Activated CD4-positive, alpha-beta T cell treated with anti-CD3 and anti-CD28 coated beads, Interleukin-2, amount 10 ng/mL, durations not matched to agents 24 days and 14 days (primary cell): ENCODE data around the gene FBXL13. TPM values are rescaled to one million over a fixed set of nuclear protein-coding genes. Genes with fewer than 3 reads are reported as not detected.
"Not testable (repeated sequence)": the region's sequence is repeated elsewhere in the genome, so short reads cannot be mapped to it uniquely, and the experiment has no call there.

Experiments used
- DNase-seq: peaks from one replicate; pipeline ENCODE4 v3.0.0; 2022
- H3K27ac Mint-ChIP-seq: one replicate; pipeline ENCODE4 v1.8.0; 2022; ENCODE audit warnings: mild to moderate bottlenecking, mixed read lengths
- H3K27me3 Mint-ChIP-seq: one replicate; pipeline ENCODE4 v1.8.0; 2022; ENCODE audit warnings: mixed read lengths
- H3K36me3 Mint-ChIP-seq: one replicate; pipeline ENCODE4 v1.8.0; 2022; ENCODE audit warnings: low read depth, mild to moderate bottlenecking, mixed read lengths
- H3K4me1 Mint-ChIP-seq: one replicate; pipeline ENCODE4 v1.8.0; 2021; ENCODE audit warnings: mixed read lengths
- H3K4me3 Mint-ChIP-seq: one replicate; pipeline ENCODE4 v1.8.0; 2022; ENCODE audit warnings: mild to moderate bottlenecking, moderate library complexity, mixed read lengths
- H3K9me3 Mint-ChIP-seq: one replicate; pipeline ENCODE4 v1.8.0; 2021; ENCODE audit warnings: mixed read lengths
- intact Hi-C: fragments of 100-400 bp; cut with micrococcal nuclease; formaldehyde crosslinking; loops from one replicate; pipeline ENCODE4 v1.15.1; 2023
- total RNA-seq: library from RNA; stranded (reverse); gene quantifications from 2 replicates; pipeline ENCODE4 v1.2.3, GENCODE V29; 2022

The FBXL13 gene
- total RNA-seq, 1 donor from 2014 or later: 0.09 TPM

- H3K27ac Mint-ChIP-seq: no peak overlapping the region
- H3K4me3 Mint-ChIP-seq: no peak overlapping the region
- DNase-seq: no peak
- no peaks in the 10 kb centered on the region for H3K27me3 Mint-ChIP-seq
- H3K36me3 Mint-ChIP-seq: peaks cover 32% of the 10 kb centered on the region
- intact Hi-C loops: no loop called here
- no peaks in the 10 kb centered on the region for H3K4me1 Mint-ChIP-seq
- H3K9me3 Mint-ChIP-seq: no peaks in the 10 kb centered on the region
These were observed 25.8 kb upstream of the FBXL13 start for GRCh38 chr7:103100348-103100747.

GRCh38 chr7:103097041-103097440 is 22.4 kb upstream of the FBXL13 start:
- no peaks in the 10 kb centered on the region for H3K9me3 Mint-ChIP-seq
- no peak overlapping the region for H3K27ac Mint-ChIP-seq
- intact Hi-C loops: no loop called here
- no peak overlapping the region for H3K4me3 Mint-ChIP-seq
- peaks cover 41% of the 10 kb centered on the region for H3K36me3 Mint-ChIP-seq
- no peaks in the 10 kb centered on the region for H3K27me3 Mint-ChIP-seq
- no peaks in the 10 kb centered on the region for H3K4me1 Mint-ChIP-seq
- no peak for DNase-seq

- H3K9me3 Mint-ChIP-seq, DNase-seq, intact Hi-C loops, H3K4me3 Mint-ChIP-seq, H3K4me1 Mint-ChIP-seq, H3K27ac Mint-ChIP-seq, H3K27me3 Mint-ChIP-seq: not testable (repeated sequence)
- peaks cover 42% of the 10 kb centered on the region for H3K36me3 Mint-ChIP-seq
These were observed 21.0 kb upstream of the FBXL13 start for GRCh38 chr7:103095558-103095957.

- Mint-ChIP-seq H3K4me3 (no peak overlapping the region), H3K27me3 (no peaks in the 10 kb centered on the region), H3K4me1 (no peaks in the 10 kb centered on the region), H3K36me3 (peaks cover 49% of the 10 kb centered on the region), H3K9me3 (no peaks in the 10 kb centered on the region), H3K27ac (no peak overlapping the region)
- intact Hi-C loops: no loop called here
- no peak for DNase-seq
These were observed 19.5 kb upstream of the FBXL13 start for GRCh38 chr7:103094102-103094501.

- no peak overlapping the region for H3K4me3 Mint-ChIP-seq
- H3K36me3 Mint-ChIP-seq: peaks cover 53% of the 10 kb centered on the region
- no peak overlapping the region for H3K27ac Mint-ChIP-seq
- intact Hi-C loops: no loop called here
- no peak for DNase-seq
- no peaks in the 10 kb centered on the region for H3K9me3 Mint-ChIP-seq
- H3K27me3 Mint-ChIP-seq: no peaks in the 10 kb centered on the region
- H3K4me1 Mint-ChIP-seq: no peaks in the 10 kb centered on the region
These were observed 18.8 kb upstream of the FBXL13 start for GRCh38 chr7:103093429-103093828.

GRCh38 chr7:103092321-103092720 is 17.7 kb upstream of the FBXL13 start:
- H3K4me3 Mint-ChIP-seq, H3K4me1 Mint-ChIP-seq, H3K27ac Mint-ChIP-seq, H3K27me3 Mint-ChIP-seq, DNase-seq, intact Hi-C loops, H3K9me3 Mint-ChIP-seq: not testable (repeated sequence)
- H3K36me3 Mint-ChIP-seq: peaks cover 52% of the 10 kb centered on the region

GRCh38 chr7:103083210-103083609 is 8.6 kb upstream of the FBXL13 start:
- intact Hi-C loops: no loop called here
- Mint-ChIP-seq H3K36me3 (peaks cover 16% of the 10 kb centered on the region), H3K27me3 (no peaks in the 10 kb centered on the region), H3K9me3 (no peaks in the 10 kb centered on the region), H3K4me1 (peaks cover 7% of the 10 kb centered on the region), H3K27ac (no peak overlapping the region), H3K4me3 (no peak overlapping the region)
- no peak for DNase-seq

- Mint-ChIP-seq H3K4me1 (peaks cover 11% of the 10 kb centered on the region), H3K9me3 (no peaks in the 10 kb centered on the region), H3K36me3 (peaks cover 17% of the 10 kb centered on the region), H3K4me3 (no peak overlapping the region), H3K27me3 (no peaks in the 10 kb centered on the region), H3K27ac (no peak overlapping the region)
- intact Hi-C loops: no loop called here
- DNase-seq: no peak
These were observed 7.9 kb upstream of the FBXL13 start for GRCh38 chr7:103082497-103082896.

- H3K27me3 Mint-ChIP-seq: no peaks in the 10 kb centered on the region
- intact Hi-C loops: no loop called here
- peaks cover 15% of the 10 kb centered on the region for H3K36me3 Mint-ChIP-seq
- DNase-seq: no peak
- no peaks in the 10 kb centered on the region for H3K9me3 Mint-ChIP-seq
- no peak overlapping the region for H3K4me3 Mint-ChIP-seq
- no peak overlapping the region for H3K27ac Mint-ChIP-seq
- peaks cover 17% of the 10 kb centered on the region for H3K4me1 Mint-ChIP-seq
These were observed 6.3 kb upstream of the FBXL13 start for GRCh38 chr7:103080923-103081322.

- DNase-seq: no peak
- no peak overlapping the region for H3K4me3 Mint-ChIP-seq
- intact Hi-C loops: loop anchor here (10.0 kb wide), 2 partner anchors 205 to 265 kb away; partner anchors contain the start of genes DNAJC2 and PSMC2
- H3K9me3 Mint-ChIP-seq: no peaks in the 10 kb centered on the region
- H3K27me3 Mint-ChIP-seq: no peaks in the 10 kb centered on the region
- H3K36me3 Mint-ChIP-seq: peaks cover 13% of the 10 kb centered on the region
- peaks cover 21% of the 10 kb centered on the region for H3K4me1 Mint-ChIP-seq
- no peak overlapping the region for H3K27ac Mint-ChIP-seq
These were observed 5.2 kb upstream of the FBXL13 start for GRCh38 chr7:103079836-103080235.

GRCh38 chr7:103078226-103078625 is 3.6 kb upstream of the FBXL13 start:
- peaks cover 31% of the 10 kb centered on the region for H3K4me1 Mint-ChIP-seq
- not testable (repeated sequence) for H3K27me3 Mint-ChIP-seq, H3K4me3 Mint-ChIP-seq, DNase-seq, H3K9me3 Mint-ChIP-seq, H3K27ac Mint-ChIP-seq
- intact Hi-C loops: loop anchor here (10.0 kb wide), 2 partner anchors 207 to 267 kb away; partner anchors contain the start of genes DNAJC2 and PSMC2
- H3K36me3 Mint-ChIP-seq: peaks cover 13% of the 10 kb centered on the region

- no peaks in the 10 kb centered on the region for H3K9me3 Mint-ChIP-seq
- H3K27ac Mint-ChIP-seq: no peak overlapping the region
- H3K27me3 Mint-ChIP-seq: no peaks in the 10 kb centered on the region
- H3K4me3 Mint-ChIP-seq: no peak overlapping the region
- peaks cover 28% of the 10 kb centered on the region for H3K4me1 Mint-ChIP-seq
- DNase-seq: no peak
- intact Hi-C loops: loop anchor here (10.0 kb wide), 2 partner anchors 207 to 267 kb away; partner anchors contain the start of genes DNAJC2 and PSMC2
- peaks cover 13% of the 10 kb centered on the region for H3K36me3 Mint-ChIP-seq
These were observed 2.7 kb upstream of the FBXL13 start for GRCh38 chr7:103077318-103077717.

- Mint-ChIP-seq H3K4me3 (peak overlapping the region; percentile 95), H3K36me3 (peaks cover 13% of the 10 kb centered on the region)
- intact Hi-C loops: loop anchor here (10.0 kb wide), 2 partner anchors 208 to 268 kb away; partner anchors contain the start of genes DNAJC2 and PSMC2
These were observed 2.2 kb upstream of the FBXL13 start for GRCh38 chr7:103076764-103077163.

GRCh38 chr7:103075337-103075918 is 832 bp upstream of the FBXL13 start:
- Mint-ChIP-seq H3K27ac (peak overlapping the region; percentile 92), H3K9me3 (no peaks in the 10 kb centered on the region), H3K4me1 (peaks cover 28% of the 10 kb centered on the region), H3K4me3 (peak overlapping the region; percentile 95), H3K27me3 (no peaks in the 10 kb centered on the region), H3K36me3 (peaks cover 11% of the 10 kb centered on the region)
- intact Hi-C loops: loop anchor here (1.0 to 10.0 kb wide), 4 partner anchors 74 to 327 kb away; partner anchors contain the start of genes DNAJC2, FAM185A, NAPEPLD and PSMC2
- peak; percentile 87 for DNase-seq

More at GRCh38 chr7:103076764-103077163, 2.2 kb upstream of the FBXL13 start:
- DNase-seq: no peak
- no peaks in the 10 kb centered on the region for H3K27me3 Mint-ChIP-seq
- H3K9me3 Mint-ChIP-seq: no peaks in the 10 kb centered on the region
- peaks cover 28% of the 10 kb centered on the region for H3K4me1 Mint-ChIP-seq
- H3K27ac Mint-ChIP-seq: no peak overlapping the region
